Thoracic aorta (tissue), 2 donors: ENCODE results near the gene PDE6H. TPM values are rescaled to one million over a fixed set of nuclear protein-coding genes. Genes with fewer than 3 reads are reported as not detected.

Experiments used
- ATAC-seq: fragments of 150-250 bp; one replicate; pipeline ENCODE4 v1.8.0; 2017; ENCODE audit warnings: low read depth; ENCODE audit not compliant: insufficient number of reproducible peaks, low FRiP score
- DNase-seq: peaks from one replicate; pipeline ENCODE4 v3.0.0-alpha.2; 2020; ENCODE audit warnings: low spot score
- H3K27ac ChIP-seq, 2 donors: fragments of 200-600 bp; sonication (generic); 1 replicate in 1 of 2; 2 replicates in 1 of 2; pipeline ENCODE4 v1.5.1; 2016; ENCODE audit warnings: mild to moderate bottlenecking in 2 of 2, moderate library complexity in 2 of 2
- H3K27me3 ChIP-seq: fragments of 200-600 bp; sonication (generic); replicated peaks from 2 replicates; pipeline ENCODE4 v1.6.0; 2016; ENCODE audit warnings: mild to moderate bottlenecking; ENCODE audit not compliant: insufficient read depth
- H3K36me3 ChIP-seq: fragments of 200-600 bp; sonication (generic); one replicate; pipeline ENCODE4 v1.5.1; 2016
- H3K4me1 ChIP-seq, 2 donors: fragments of 200-600 bp; sonication (generic); 1 replicate in 1 of 2; 2 replicates in 1 of 2; pipeline versions ENCODE4 v1.5.1 to v1.6.0; 2016; ENCODE audit warnings: low read depth in 2 of 2, mild to moderate bottlenecking in 1 of 2; ENCODE audit not compliant: control insufficient read depth in 1 of 2
- H3K4me3 ChIP-seq: fragments of 200-600 bp; sonication (generic); 2 replicates; pipeline ENCODE4 v1.5.1; 2016; ENCODE audit warnings: mild to moderate bottlenecking
- H3K9me3 ChIP-seq: fragments of 200-600 bp; sonication (generic); 2 replicates; pipeline ENCODE4 v1.5.1; 2016
- total RNA-seq, 2 donors: library from RNA; depleted of rRNA; stranded (reverse); fragments of >200 nt; gene quantifications; one replicate each; pipeline versions ENCODE4 v1.1.0 to v1.2.3, GENCODE V29; 2016
- TF ChIP-seq, protein P1 (sequence below): fragments of 200-600 bp; sonication (generic); IDR thresholded peaks from one replicate; pipeline ENCODE4 v1.5.1; 2019; ENCODE audit warnings: antibody characterized with exemption

The PDE6H gene
- total RNA-seq, 2 donors from 2014 or later: not detected

DNA sequence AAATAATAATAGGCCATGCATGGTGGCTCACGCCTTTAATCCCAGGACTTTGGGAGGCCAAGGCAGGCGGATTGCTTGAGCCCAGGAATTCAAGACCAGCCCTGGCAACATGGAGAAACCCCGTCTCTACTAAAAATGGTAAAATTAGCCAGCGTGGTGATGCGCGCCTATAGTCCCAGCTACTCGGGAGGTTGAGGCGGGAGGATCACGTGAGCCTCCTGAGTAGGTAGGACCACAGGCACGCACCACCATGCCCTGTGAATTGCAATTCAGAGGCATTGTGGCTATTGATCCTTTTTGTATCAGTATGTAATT, 13.8 kb upstream of the PDE6H start:
- Histone ChIP-seq H3K27me3 (no peaks in the 10 kb centered on the region), H3K9me3 (no peaks in the 10 kb centered on the region), H3K27ac (peak overlapping the region; percentile 55 to 60), H3K4me1 (peaks cover 23 to 63% of the 10 kb centered on the region in 2 donors), H3K36me3 (no peaks in the 10 kb centered on the region), H3K4me3 (peak overlapping the region; percentile 50)
- DNase-seq (no peak), ATAC-seq (no peak)
- TF ChIP-seq, protein P1, sequence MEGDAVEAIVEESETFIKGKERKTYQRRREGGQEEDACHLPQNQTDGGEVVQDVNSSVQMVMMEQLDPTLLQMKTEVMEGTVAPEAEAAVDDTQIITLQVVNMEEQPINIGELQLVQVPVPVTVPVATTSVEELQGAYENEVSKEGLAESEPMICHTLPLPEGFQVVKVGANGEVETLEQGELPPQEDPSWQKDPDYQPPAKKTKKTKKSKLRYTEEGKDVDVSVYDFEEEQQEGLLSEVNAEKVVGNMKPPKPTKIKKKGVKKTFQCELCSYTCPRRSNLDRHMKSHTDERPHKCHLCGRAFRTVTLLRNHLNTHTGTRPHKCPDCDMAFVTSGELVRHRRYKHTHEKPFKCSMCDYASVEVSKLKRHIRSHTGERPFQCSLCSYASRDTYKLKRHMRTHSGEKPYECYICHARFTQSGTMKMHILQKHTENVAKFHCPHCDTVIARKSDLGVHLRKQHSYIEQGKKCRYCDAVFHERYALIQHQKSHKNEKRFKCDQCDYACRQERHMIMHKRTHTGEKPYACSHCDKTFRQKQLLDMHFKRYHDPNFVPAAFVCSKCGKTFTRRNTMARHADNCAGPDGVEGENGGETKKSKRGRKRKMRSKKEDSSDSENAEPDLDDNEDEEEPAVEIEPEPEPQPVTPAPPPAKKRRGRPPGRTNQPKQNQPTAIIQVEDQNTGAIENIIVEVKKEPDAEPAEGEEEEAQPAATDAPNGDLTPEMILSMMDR: no peak

DNA sequence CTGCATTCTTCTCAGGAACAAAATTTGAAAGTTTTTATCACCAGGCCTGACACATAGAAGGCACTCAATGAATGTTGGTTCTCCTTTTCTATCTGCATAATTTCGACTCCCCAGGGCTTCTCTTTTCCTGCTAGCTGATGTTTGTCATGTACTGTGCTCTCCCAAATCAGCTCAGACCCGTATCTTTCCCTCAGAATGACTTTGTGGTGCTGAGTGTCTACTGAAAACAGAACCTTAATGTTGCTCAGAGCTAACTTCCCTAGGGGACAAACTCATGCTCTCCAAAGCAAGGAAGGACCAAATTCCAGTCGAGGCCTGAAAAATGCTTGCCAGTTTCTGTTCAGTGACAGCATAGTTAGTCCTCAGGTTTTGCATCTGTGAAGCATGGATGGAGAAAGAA, 13.4 kb upstream of the PDE6H start:
- DNase-seq (no peak), ATAC-seq (no peak)
- H3K27me3 ChIP-seq: no peaks in the 10 kb centered on the region
- H3K9me3 ChIP-seq: no peaks in the 10 kb centered on the region
- TF ChIP-seq, protein P1: no peak
- peaks cover 23 to 63% of the 10 kb centered on the region in 2 donors for H3K4me1 ChIP-seq
- H3K27ac ChIP-seq: peak overlapping the region; percentile 3 to 60
- H3K36me3 ChIP-seq: no peaks in the 10 kb centered on the region
- peak overlapping the region; percentile 73 for H3K4me3 ChIP-seq

DNA sequence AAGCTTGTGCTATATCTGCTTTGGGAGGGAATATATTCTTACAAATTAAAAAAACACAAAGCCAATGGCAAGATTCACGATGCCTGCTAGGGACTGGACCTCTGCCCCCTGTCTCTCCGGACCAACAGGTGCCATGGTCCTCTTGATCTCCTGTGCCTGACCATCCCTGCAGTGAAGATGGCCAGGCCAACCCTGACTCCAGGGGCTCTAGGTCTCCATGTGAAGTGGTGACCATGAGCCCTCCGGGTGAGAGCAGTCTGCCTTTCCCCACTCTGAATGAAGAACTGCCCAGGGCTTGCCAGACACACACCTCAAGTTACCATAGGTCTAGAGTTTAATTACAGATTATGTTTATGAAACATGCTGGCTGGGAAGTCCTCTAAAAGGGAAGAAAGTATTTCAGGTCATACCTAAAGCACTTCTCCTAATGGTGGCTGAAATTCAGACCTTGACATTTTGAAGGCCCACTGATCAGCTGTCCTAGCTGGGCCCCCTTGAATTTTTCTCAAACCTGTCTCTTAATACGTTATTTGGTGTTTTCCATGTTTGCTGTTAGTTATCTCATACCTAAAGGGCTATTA, 12.8 kb upstream of the PDE6H start:
- DNase-seq: no peak
- Histone ChIP-seq H3K4me1 (peaks cover 23 to 63% of the 10 kb centered on the region in 2 donors), H3K27ac (peak overlapping the region; percentile 3 to 60), H3K36me3 (no peaks in the 10 kb centered on the region), H3K4me3 (peak overlapping the region; percentile 73), H3K27me3 (no peaks in the 10 kb centered on the region), H3K9me3 (no peaks in the 10 kb centered on the region)
- TF ChIP-seq, protein P1: no peak
- ATAC-seq: no peak

- no peaks in the 10 kb centered on the region for H3K36me3 ChIP-seq
- ATAC-seq (no peak), DNase-seq (no peak)
- no peaks in the 10 kb centered on the region for H3K9me3 ChIP-seq
- H3K4me1 ChIP-seq: peaks cover 23 to 63% of the 10 kb centered on the region in 2 donors
- H3K27me3 ChIP-seq: no peaks in the 10 kb centered on the region
- H3K4me3 ChIP-seq: peak overlapping the region; percentile 73
- TF ChIP-seq, protein P1: no peak
- H3K27ac ChIP-seq: peak overlapping the region; percentile 27 to 60
Measured at GRCh38 chr12:14960548-14961465, 12.0 kb upstream of the PDE6H start.

GRCh38 chr12:14961466-14962152, 11.2 kb upstream of the PDE6H start, which contains the start of gene ARHGDIB:
Gene ARHGDIB (minus strand): TSS chr12:14961601. CDS start chr12:14950712, 10,889 bp downstream.
- H3K27ac ChIP-seq: peak within 1 kb of the TSS; percentile 27 to 60
- TF ChIP-seq, protein P1: no peak
- no peaks in the 10 kb centered on the region for H3K36me3 ChIP-seq
- peak within 1 kb of the TSS; percentile 73 for H3K4me3 ChIP-seq
- no peaks in the 10 kb centered on the region for H3K9me3 ChIP-seq
- peaks cover 20 to 55% of the 10 kb centered on the region in 2 donors for H3K4me1 ChIP-seq
- no peaks in the 10 kb centered on the region for H3K27me3 ChIP-seq
- ATAC-seq: no peak
- no peak for DNase-seq
